WTC11 (cell line): Measurements from ENCODE around the gene SLC28A1. TPM values are rescaled to one million over a fixed set of nuclear protein-coding genes. Genes with fewer than 3 reads are reported as not detected.

ENCODE experiments used
- ATAC-seq: fragments of 200-7000 bp; cut with Tn5 transposase; 2 replicates; pipeline ENCODE4 v1.10.0; 2021; ENCODE audit warnings: mild to moderate bottlenecking, moderate library complexity
- CTCF ChIA-PET: fragments of 300-600 bp; sonication (Branson Sonifier 250); formaldehyde crosslinking; loops from one replicate; lab custom pipeline; 2021; ENCODE audit warnings: antibody characterized with exemption; lab: Charles Lee
- POLR2A ChIA-PET: fragments of 350-600 bp; sonication (Branson Sonifier 250); formaldehyde crosslinking; loops from one replicate; lab custom pipeline; 2021; ENCODE audit warnings: antibody characterized with exemption; lab: Charles Lee
- DNase-seq: peaks from one replicate; pipeline ENCODE4 v3.0.0; 2021; ENCODE audit warnings: low spot score
- H3K27ac Mint-ChIP-seq: 2 replicates; pipeline ENCODE4 v1.8.0; 2021; ENCODE audit warnings: mixed read lengths
- H3K27me3 Mint-ChIP-seq: 2 replicates; pipeline ENCODE4 v1.8.0; 2021; ENCODE audit warnings: low read depth, mild to moderate bottlenecking, moderate library complexity, mixed read lengths
- H3K36me3 Mint-ChIP-seq: 2 replicates; pipeline ENCODE4 v1.8.0; 2021; ENCODE audit warnings: mixed read lengths
- H3K4me1 Mint-ChIP-seq: 2 replicates; pipeline ENCODE4 v1.8.0; 2022; ENCODE audit warnings: mixed read lengths
- H3K4me3 Mint-ChIP-seq: 2 replicates; pipeline ENCODE4 v1.8.0; 2021; ENCODE audit warnings: mild to moderate bottlenecking, moderate library complexity, mixed read lengths
- H3K9me3 Mint-ChIP-seq: 2 replicates; pipeline ENCODE4 v1.8.0; 2021; ENCODE audit warnings: mixed read lengths
- CBFB ChIP-seq: sonication (generic); formaldehyde crosslinking; IDR thresholded peaks from 2 replicates; pipeline ENCODE4 v1.8.1; 2022; ENCODE audit warnings: mild to moderate bottlenecking, low read depth, missing genetic modification reagents
- ESRRA ChIP-seq: sonication (generic); formaldehyde crosslinking; IDR thresholded peaks from 2 replicates; pipeline ENCODE4 v1.8.1; 2022; ENCODE audit warnings: mild to moderate bottlenecking, missing genetic modification reagents, borderline replicate concordance
- FOXJ3 ChIP-seq: sonication (generic); formaldehyde crosslinking; IDR thresholded peaks from 2 replicates; pipeline ENCODE4 v1.9.0; 2021; ENCODE audit warnings: missing genetic modification reagents, mild to moderate bottlenecking, borderline replicate concordance
- FOXK1 ChIP-seq: sonication (generic); formaldehyde crosslinking; IDR thresholded peaks from 2 replicates; pipeline ENCODE4 v1.8.0; 2022; ENCODE audit warnings: mild to moderate bottlenecking, moderate library complexity, missing genetic modification reagents
- FOXP1 ChIP-seq: sonication (generic); formaldehyde crosslinking; IDR thresholded peaks from 2 replicates; pipeline ENCODE4 v1.8.0; 2022; ENCODE audit warnings: missing genetic modification reagents, mild to moderate bottlenecking, moderate library complexity, borderline replicate concordance
- NFATC4 ChIP-seq: fragments of 250-450 bp; sonication (Bioruptor Pico); IDR thresholded peaks from 2 replicates; pipeline ENCODE4 v1.9.0; 2021; ENCODE audit warnings: mild to moderate bottlenecking
- RELA ChIP-seq: sonication (generic); formaldehyde crosslinking; IDR thresholded peaks from 2 replicates; pipeline ENCODE4 v1.8.1; 2022; ENCODE audit warnings: missing genetic modification reagents, mild to moderate bottlenecking, borderline replicate concordance
- SMAD4 ChIP-seq: sonication (generic); formaldehyde crosslinking; IDR thresholded peaks from 2 replicates; pipeline ENCODE4 v1.8.0; 2022; ENCODE audit warnings: mild to moderate bottlenecking, missing genetic modification reagents
- ZBTB21 ChIP-seq: sonication (generic); formaldehyde crosslinking; IDR thresholded peaks from 2 replicates; pipeline ENCODE4 v1.8.1; 2023; ENCODE audit warnings: mild to moderate bottlenecking, missing genetic modification reagents, borderline replicate concordance
- ZNF396 ChIP-seq: fragments of 250-450 bp; sonication (Bioruptor Pico); IDR thresholded peaks from 2 replicates; pipeline ENCODE4 v1.8.0; 2021; ENCODE audit warnings: mild to moderate bottlenecking, moderate library complexity, borderline replicate concordance
- ZNF416 ChIP-seq: fragments of 250-450 bp; sonication (Bioruptor Pico); IDR thresholded peaks from 2 replicates; pipeline ENCODE4 v1.9.0; 2021; ENCODE audit warnings: mild to moderate bottlenecking, inconsistent platforms
- ZNF671 ChIP-seq: fragments of 250-450 bp; sonication (Bioruptor Pico); IDR thresholded peaks from 2 replicates; pipeline ENCODE4 v1.8.0; 2021; ENCODE audit warnings: mild to moderate bottlenecking
- total RNA-seq: library from RNA; stranded (reverse); gene quantifications from 3 replicates; pipeline ENCODE4 v1.2.3, GENCODE V29; 2021
- TF ChIP-seq, protein P1 (sequence below): fragments of 250-450 bp; sonication (Bioruptor Pico); IDR thresholded peaks from 2 replicates; pipeline ENCODE4 v1.9.0; 2021; ENCODE audit warnings: mild to moderate bottlenecking, borderline replicate concordance
- TF ChIP-seq, protein P2 (sequence below): fragments of 250-450 bp; sonication (Bioruptor Pico); IDR thresholded peaks from 2 replicates; pipeline ENCODE4 v1.9.0; 2021; ENCODE audit warnings: moderate library complexity, mild to moderate bottlenecking, inconsistent platforms, borderline replicate concordance
- TF ChIP-seq, protein P3 (sequence below): sonication (generic); formaldehyde crosslinking; IDR thresholded peaks from 2 replicates; pipeline ENCODE4 v1.8.1; 2022; ENCODE audit warnings: mild to moderate bottlenecking, moderate library complexity, missing genetic modification reagents
- TF ChIP-seq, protein P4 (sequence below): sonication (generic); formaldehyde crosslinking; IDR thresholded peaks from 2 replicates; pipeline ENCODE4 v1.8.1; 2022; ENCODE audit warnings: low read depth, mild to moderate bottlenecking, moderate library complexity, missing genetic modification reagents, borderline replicate concordance
- TF ChIP-seq, protein P5 (sequence below): sonication (generic); formaldehyde crosslinking; conservative IDR thresholded peaks from 2 replicates; pipeline ENCODE4 v1.8.1; 2022; ENCODE audit warnings: mild to moderate bottlenecking, missing genetic modification reagents
- TF ChIP-seq, protein P6 (sequence below): fragments of 250-450 bp; sonication (Bioruptor Pico); conservative IDR thresholded peaks from 2 replicates; pipeline ENCODE4 v1.9.0; 2021; ENCODE audit warnings: mild to moderate bottlenecking
- TF ChIP-seq, protein P7 (sequence below): sonication (generic); formaldehyde crosslinking; IDR thresholded peaks from 2 replicates; pipeline ENCODE4 v1.8.1; 2023; ENCODE audit warnings: mild to moderate bottlenecking, missing genetic modification reagents, borderline replicate concordance

SLC28A1 gene
- total RNA-seq, 1 experiment from 2014 or later, result not detected

DNA sequence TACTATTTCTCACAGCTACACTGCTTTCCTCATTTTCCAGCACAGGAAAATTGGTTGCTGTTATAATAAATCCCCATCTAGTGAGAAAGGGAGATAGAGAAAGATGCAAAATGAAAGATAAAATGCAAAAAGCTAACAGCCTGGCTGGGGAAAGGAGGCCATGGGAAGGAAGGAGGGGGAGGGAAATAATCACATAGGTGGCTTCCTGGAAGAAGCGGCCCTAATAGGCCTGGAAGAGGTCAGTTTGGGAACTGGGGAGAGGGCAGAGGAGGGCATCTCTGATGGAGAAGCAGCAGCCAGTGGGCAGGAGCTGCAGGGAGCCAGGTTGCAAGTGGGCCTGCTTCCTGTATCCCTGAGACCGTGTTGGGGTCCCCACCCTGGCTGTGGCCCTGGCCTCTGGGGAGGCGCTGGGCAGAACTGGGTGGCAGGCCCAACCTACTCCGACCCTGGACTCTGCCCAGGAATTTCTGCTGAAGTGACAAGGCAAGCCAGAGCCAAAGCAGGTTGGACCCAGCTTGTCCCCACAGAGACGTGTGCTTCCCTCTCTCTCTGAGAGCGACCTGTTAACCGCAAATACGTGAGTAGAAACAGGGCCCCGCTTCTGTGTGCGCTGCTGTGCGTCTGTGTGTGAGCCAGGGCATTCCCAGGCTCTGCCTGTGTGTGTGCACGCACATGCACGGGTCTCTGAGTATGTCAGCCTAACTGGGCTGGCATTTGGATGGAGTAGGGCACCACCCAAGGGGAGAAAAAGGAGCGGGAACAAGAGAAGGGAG lies 1.9 kb downstream of the SLC28A1 start (continued):
- TF ChIP-seq, protein P1, sequence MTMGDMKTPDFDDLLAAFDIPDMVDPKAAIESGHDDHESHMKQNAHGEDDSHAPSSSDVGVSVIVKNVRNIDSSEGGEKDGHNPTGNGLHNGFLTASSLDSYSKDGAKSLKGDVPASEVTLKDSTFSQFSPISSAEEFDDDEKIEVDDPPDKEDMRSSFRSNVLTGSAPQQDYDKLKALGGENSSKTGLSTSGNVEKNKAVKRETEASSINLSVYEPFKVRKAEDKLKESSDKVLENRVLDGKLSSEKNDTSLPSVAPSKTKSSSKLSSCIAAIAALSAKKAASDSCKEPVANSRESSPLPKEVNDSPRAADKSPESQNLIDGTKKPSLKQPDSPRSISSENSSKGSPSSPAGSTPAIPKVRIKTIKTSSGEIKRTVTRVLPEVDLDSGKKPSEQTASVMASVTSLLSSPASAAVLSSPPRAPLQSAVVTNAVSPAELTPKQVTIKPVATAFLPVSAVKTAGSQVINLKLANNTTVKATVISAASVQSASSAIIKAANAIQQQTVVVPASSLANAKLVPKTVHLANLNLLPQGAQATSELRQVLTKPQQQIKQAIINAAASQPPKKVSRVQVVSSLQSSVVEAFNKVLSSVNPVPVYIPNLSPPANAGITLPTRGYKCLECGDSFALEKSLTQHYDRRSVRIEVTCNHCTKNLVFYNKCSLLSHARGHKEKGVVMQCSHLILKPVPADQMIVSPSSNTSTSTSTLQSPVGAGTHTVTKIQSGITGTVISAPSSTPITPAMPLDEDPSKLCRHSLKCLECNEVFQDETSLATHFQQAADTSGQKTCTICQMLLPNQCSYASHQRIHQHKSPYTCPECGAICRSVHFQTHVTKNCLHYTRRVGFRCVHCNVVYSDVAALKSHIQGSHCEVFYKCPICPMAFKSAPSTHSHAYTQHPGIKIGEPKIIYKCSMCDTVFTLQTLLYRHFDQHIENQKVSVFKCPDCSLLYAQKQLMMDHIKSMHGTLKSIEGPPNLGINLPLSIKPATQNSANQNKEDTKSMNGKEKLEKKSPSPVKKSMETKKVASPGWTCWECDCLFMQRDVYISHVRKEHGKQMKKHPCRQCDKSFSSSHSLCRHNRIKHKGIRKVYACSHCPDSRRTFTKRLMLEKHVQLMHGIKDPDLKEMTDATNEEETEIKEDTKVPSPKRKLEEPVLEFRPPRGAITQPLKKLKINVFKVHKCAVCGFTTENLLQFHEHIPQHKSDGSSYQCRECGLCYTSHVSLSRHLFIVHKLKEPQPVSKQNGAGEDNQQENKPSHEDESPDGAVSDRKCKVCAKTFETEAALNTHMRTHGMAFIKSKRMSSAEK (CRISPR knock-in tag), result no peak
- TF ChIP-seq, protein P2, sequence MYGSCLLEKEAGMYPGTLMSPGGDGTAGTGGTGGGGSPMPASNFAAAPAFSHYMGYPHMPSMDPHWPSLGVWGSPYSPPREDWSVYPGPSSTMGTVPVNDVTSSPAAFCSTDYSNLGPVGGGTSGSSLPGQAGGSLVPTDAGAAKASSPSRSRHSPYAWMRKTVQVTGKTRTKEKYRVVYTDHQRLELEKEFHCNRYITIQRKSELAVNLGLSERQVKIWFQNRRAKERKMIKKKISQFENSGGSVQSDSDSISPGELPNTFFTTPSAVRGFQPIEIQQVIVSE (CRISPR knock-in tag), result no peak
- no peak for TF ChIP-seq ZNF671 (CRISPR knock-in tag)
- no peak for TF ChIP-seq ZBTB21 (CRISPR knock-in tag)
- TF ChIP-seq SMAD4, result no peak

DNA sequence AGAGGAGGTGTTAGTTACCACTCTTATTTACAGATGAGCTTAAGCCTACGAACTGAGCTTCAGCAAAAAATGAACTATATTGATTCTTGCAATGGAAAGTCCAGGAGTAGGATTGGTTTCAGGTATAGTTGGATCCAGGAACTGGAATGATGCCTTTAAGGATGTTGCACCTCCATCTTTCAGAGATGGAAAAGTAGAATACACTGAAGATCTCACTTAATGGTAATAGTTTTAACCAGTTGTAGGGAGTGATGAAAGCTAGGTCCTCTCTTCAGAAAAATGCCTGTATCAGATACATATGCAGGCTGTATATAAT lies 2.5 kb downstream of the SLC28A1 start:
- H3K27ac Mint-ChIP-seq, result no peak overlapping the region
- TF ChIP-seq, protein P3, sequence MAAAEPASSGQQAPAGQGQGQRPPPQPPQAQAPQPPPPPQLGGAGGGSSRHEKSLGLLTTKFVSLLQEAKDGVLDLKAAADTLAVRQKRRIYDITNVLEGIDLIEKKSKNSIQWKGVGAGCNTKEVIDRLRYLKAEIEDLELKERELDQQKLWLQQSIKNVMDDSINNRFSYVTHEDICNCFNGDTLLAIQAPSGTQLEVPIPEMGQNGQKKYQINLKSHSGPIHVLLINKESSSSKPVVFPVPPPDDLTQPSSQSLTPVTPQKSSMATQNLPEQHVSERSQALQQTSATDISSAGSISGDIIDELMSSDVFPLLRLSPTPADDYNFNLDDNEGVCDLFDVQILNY (CRISPR knock-in tag), result no peak
- no peak for TF ChIP-seq ZNF416 (CRISPR knock-in tag)
- TF ChIP-seq FOXK1 (CRISPR knock-in tag), result no peak
- TF ChIP-seq CBFB (CRISPR knock-in tag), result no peak
- TF ChIP-seq ZNF396 (CRISPR knock-in tag), result no peak
- TF ChIP-seq ZBTB21 (CRISPR knock-in tag), result no peak
- TF ChIP-seq, protein P4, sequence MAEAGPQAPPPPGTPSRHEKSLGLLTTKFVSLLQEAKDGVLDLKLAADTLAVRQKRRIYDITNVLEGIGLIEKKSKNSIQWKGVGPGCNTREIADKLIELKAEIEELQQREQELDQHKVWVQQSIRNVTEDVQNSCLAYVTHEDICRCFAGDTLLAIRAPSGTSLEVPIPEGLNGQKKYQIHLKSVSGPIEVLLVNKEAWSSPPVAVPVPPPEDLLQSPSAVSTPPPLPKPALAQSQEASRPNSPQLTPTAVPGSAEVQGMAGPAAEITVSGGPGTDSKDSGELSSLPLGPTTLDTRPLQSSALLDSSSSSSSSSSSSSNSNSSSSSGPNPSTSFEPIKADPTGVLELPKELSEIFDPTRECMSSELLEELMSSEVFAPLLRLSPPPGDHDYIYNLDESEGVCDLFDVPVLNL (CRISPR knock-in tag), result no peak
- no peak for TF ChIP-seq RELA (CRISPR knock-in tag)
- TF ChIP-seq NFATC4 (CRISPR knock-in tag), result no peak
- TF ChIP-seq ESRRA, result no peak
- no peak for TF ChIP-seq FOXP1
- TF ChIP-seq, protein P5, sequence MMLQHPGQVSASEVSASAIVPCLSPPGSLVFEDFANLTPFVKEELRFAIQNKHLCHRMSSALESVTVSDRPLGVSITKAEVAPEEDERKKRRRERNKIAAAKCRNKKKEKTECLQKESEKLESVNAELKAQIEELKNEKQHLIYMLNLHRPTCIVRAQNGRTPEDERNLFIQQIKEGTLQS, result no peak
- TF ChIP-seq, protein P6, sequence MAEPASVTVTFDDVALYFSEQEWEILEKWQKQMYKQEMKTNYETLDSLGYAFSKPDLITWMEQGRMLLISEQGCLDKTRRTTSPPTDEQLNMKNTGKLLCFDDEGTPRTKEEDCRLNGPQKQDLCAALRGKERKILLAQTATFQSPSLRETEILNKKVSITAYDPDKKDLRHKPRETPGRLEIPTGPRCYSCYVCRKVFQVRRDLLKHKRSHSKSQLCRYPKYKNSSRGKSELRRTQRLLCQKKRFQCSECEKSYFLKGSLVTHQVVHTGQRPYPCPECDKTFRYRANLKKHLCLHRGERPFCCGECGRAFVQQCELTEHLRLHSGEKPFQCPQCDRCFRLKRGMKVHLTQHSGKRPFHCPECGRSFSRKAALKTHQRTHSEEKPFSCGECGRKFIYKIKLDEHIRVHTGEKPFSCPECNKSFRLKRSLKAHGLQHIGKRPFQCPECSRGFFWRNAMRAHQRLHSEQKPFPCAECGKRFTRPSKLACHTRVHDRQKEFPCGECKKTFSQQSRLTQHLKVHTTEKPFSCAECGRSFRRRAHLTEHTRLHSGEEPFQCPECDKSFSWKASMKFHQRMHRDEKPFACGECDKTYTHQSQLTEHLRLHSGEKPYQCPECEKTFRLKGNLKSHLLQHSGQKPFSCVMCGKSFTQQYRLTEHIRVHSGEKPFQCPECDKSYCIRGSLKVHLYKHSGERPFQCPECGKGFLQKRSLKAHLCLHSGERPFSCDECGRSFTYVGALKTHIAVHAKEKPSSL (CRISPR knock-in tag), result no peak
- TF ChIP-seq, protein P7, sequence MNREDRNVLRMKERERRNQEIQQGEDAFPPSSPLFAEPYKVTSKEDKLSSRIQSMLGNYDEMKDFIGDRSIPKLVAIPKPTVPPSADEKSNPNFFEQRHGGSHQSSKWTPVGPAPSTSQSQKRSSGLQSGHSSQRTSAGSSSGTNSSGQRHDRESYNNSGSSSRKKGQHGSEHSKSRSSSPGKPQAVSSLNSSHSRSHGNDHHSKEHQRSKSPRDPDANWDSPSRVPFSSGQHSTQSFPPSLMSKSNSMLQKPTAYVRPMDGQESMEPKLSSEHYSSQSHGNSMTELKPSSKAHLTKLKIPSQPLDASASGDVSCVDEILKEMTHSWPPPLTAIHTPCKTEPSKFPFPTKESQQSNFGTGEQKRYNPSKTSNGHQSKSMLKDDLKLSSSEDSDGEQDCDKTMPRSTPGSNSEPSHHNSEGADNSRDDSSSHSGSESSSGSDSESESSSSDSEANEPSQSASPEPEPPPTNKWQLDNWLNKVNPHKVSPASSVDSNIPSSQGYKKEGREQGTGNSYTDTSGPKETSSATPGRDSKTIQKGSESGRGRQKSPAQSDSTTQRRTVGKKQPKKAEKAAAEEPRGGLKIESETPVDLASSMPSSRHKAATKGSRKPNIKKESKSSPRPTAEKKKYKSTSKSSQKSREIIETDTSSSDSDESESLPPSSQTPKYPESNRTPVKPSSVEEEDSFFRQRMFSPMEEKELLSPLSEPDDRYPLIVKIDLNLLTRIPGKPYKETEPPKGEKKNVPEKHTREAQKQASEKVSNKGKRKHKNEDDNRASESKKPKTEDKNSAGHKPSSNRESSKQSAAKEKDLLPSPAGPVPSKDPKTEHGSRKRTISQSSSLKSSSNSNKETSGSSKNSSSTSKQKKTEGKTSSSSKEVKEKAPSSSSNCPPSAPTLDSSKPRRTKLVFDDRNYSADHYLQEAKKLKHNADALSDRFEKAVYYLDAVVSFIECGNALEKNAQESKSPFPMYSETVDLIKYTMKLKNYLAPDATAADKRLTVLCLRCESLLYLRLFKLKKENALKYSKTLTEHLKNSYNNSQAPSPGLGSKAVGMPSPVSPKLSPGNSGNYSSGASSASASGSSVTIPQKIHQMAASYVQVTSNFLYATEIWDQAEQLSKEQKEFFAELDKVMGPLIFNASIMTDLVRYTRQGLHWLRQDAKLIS (CRISPR knock-in tag), result no peak
- TF ChIP-seq FOXJ3, result no peak

More for the DNA sequence above, 2.5 kb downstream of the SLC28A1 start:
- CTCF ChIA-PET, result interaction anchor here (1.3 to 4.9 kb wide), 2 partner anchors 9 to 41 kb away, joined by 4 to 27 read pairs; no protein-coding TSS in a partner anchor
- ATAC-seq (no peak), DNase-seq (no peak)
- Mint-ChIP-seq H3K4me3 (no peak overlapping the region), H3K36me3 (no peaks in the 10 kb centered on the region), H3K9me3 (no peaks in the 10 kb centered on the region), H3K27me3 (no peaks in the 10 kb centered on the region; the same call in 1 of the 2 replicates), H3K4me1 (peaks cover 4% of the 10 kb centered on the region)
- POLR2A ChIA-PET, result no interaction called here
